ENCODE results near the gene RPS25. TPM values are rescaled to one million over a fixed set of nuclear protein-coding genes. Genes with fewer than 3 reads are reported as not detected.

RPS25 gene
- total and polyA plus RNA-seq, 4 donors = 228 to 499 (median 385) TPM

- peaks cover 5 to 18% (median 15%) of the 10 kb centered on the region in 4 donors for H3K36me3 ChIP-seq (ENCODE audit: control insufficient read depth in 4 of 4, insufficient read depth in 3 of 4, low read depth in 1 of 4, low read length in 3 of 4)
- TF ChIP-seq, protein P1, sequence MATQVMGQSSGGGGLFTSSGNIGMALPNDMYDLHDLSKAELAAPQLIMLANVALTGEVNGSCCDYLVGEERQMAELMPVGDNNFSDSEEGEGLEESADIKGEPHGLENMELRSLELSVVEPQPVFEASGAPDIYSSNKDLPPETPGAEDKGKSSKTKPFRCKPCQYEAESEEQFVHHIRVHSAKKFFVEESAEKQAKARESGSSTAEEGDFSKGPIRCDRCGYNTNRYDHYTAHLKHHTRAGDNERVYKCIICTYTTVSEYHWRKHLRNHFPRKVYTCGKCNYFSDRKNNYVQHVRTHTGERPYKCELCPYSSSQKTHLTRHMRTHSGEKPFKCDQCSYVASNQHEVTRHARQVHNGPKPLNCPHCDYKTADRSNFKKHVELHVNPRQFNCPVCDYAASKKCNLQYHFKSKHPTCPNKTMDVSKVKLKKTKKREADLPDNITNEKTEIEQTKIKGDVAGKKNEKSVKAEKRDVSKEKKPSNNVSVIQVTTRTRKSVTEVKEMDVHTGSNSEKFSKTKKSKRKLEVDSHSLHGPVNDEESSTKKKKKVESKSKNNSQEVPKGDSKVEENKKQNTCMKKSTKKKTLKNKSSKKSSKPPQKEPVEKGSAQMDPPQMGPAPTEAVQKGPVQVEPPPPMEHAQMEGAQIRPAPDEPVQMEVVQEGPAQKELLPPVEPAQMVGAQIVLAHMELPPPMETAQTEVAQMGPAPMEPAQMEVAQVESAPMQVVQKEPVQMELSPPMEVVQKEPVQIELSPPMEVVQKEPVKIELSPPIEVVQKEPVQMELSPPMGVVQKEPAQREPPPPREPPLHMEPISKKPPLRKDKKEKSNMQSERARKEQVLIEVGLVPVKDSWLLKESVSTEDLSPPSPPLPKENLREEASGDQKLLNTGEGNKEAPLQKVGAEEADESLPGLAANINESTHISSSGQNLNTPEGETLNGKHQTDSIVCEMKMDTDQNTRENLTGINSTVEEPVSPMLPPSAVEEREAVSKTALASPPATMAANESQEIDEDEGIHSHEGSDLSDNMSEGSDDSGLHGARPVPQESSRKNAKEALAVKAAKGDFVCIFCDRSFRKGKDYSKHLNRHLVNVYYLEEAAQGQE (IDR thresholded peaks at IDR 0.05) = no peak
- no peak for TF ChIP-seq SP1 (IDR thresholded peaks at IDR 0.05)
- TF ChIP-seq FOXA2 (IDR thresholded peaks at IDR 0.05) = no peak
- no peak for TF ChIP-seq HNF4A (conservative IDR thresholded peaks at IDR 0.05)
- no peak for TF ChIP-seq NR2F2 (IDR thresholded peaks at IDR 0.05)
- TF ChIP-seq MAX (IDR thresholded peaks at IDR 0.05) = no peak
- no peak for TF ChIP-seq HNF4G (IDR thresholded peaks at IDR 0.05)
- no peak for TF ChIP-seq ZBTB33 (IDR thresholded peaks at IDR 0.05)
- TF ChIP-seq TAF1 (conservative IDR thresholded peaks at IDR 0.05) = no peak
- H3K4me3 ChIP-seq (ENCODE audit: low read depth in 1 of 3, low read length in 3 of 3) = peak overlapping the region in 2 of 3 donors; percentile 67 to 86
- DNase-seq (ENCODE audit: low spot score) = no peak
- H3K9ac ChIP-seq (ENCODE audit: low read depth in 1 of 2, low read length in 2 of 2) = peak overlapping the region; percentile 21 to 69
- WGBS = 73% methylated on average over 5 of the region's 5 CpGs
- H3K27me3 ChIP-seq (ENCODE audit: control insufficient read depth in 4 of 4, insufficient read depth in 4 of 4, low read length in 3 of 4) = no peaks in the 10 kb centered on the region
- peaks cover 19 to 85% (median 63%) of the 10 kb centered on the region in 4 donors for H3K4me1 ChIP-seq (ENCODE audit: control insufficient read depth in 4 of 4, insufficient read depth in 4 of 4, low read length in 3 of 4)
- peak overlapping the region; percentile 92 to 97 for H3K27ac ChIP-seq (ENCODE audit: low read depth in 1 of 2, low read length in 2 of 2)
- H3K9me3 ChIP-seq (ENCODE audit: control insufficient read depth in 4 of 4, low read length in 3 of 4) = no peaks in the 10 kb centered on the region
Measured at GRCh38 chr11:119025541-119025940, 7.4 kb upstream of the RPS25 start.

- Histone ChIP-seq H3K4me1 (ENCODE audit: control insufficient read depth in 4 of 4, insufficient read depth in 4 of 4, low read length in 3 of 4) (peaks cover 19 to 88% (median 66%) of the 10 kb centered on the region in 4 donors), H3K36me3 (ENCODE audit: control insufficient read depth in 4 of 4, insufficient read depth in 3 of 4, low read depth in 1 of 4, low read length in 3 of 4) (peaks cover 5 to 18% (median 15%) of the 10 kb centered on the region in 4 donors), H3K9me3 (ENCODE audit: control insufficient read depth in 4 of 4, low read length in 3 of 4) (no peaks in the 10 kb centered on the region), H3K4me3 (ENCODE audit: low read depth in 1 of 3, low read length in 3 of 3) (peak overlapping the region in 1 of 3 donors; percentile 6), H3K9ac (ENCODE audit: low read depth in 1 of 2, low read length in 2 of 2) (peak overlapping the region in 1 of 2 donors; percentile 10), H3K27ac (ENCODE audit: low read depth in 1 of 2, low read length in 2 of 2) (peak overlapping the region; percentile 92 to 97), H3K27me3 (ENCODE audit: control insufficient read depth in 4 of 4, insufficient read depth in 4 of 4, low read length in 3 of 4) (no peaks in the 10 kb centered on the region)
- 34% methylated on average over 5 of the region's 5 CpGs for WGBS
- DNase-seq (ENCODE audit: low spot score) = no peak
- TF ChIP-seq FOXA2 (IDR thresholded peaks at IDR 0.05) (no peak), EGR1 (IDR thresholded peaks at IDR 0.05; ENCODE audit: low read depth in 2 of 2) (no peak), NR2F2 (IDR thresholded peaks at IDR 0.05) (no peak), SP1 (IDR thresholded peaks at IDR 0.05) (no peak), MAX (IDR thresholded peaks at IDR 0.05) (no peak), RXRA (IDR thresholded peaks at IDR 0.05) (no peak), RAD21 (IDR thresholded peaks at IDR 0.05) (no peak), GABPA (IDR thresholded peaks at IDR 0.05 in 1 of 2, conservative IDR thresholded peaks at IDR 0.05 in 1 of 2) (no peak), JUND (IDR thresholded peaks at IDR 0.05) (no peak), ZBTB33 (IDR thresholded peaks at IDR 0.05) (no peak), HNF4G (IDR thresholded peaks at IDR 0.05) (no peak), TAF1 (conservative IDR thresholded peaks at IDR 0.05) (no peak), YY1 (IDR thresholded peaks at IDR 0.05) (no peak), CTCF (IDR thresholded peaks at IDR 0.05; ENCODE audit: low read depth, low read length, missing input control) (no peak), HNF4A (conservative IDR thresholded peaks at IDR 0.05) (no peak), FOXA1 (IDR thresholded peaks at IDR 0.05) (no peak)
- TF ChIP-seq, protein P2, sequence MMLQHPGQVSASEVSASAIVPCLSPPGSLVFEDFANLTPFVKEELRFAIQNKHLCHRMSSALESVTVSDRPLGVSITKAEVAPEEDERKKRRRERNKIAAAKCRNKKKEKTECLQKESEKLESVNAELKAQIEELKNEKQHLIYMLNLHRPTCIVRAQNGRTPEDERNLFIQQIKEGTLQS (IDR thresholded peaks at IDR 0.05) = no peak
- TF ChIP-seq, protein P1 (IDR thresholded peaks at IDR 0.05) = no peak
Measured at GRCh38 chr11:119025099-119025473, 6.9 kb upstream of the RPS25 start.
